BE2C (cell line): ENCODE data around the gene SNX8.

ENCODE experiments used
- DNase-seq: peaks from one replicate; pipeline ENCODE4 v3.0.0-alpha.2; 2020
- H3K27me3 ChIP-seq: fragments of 250-450 bp; sonication (Bioruptor Pico); 2 replicates; pipeline ENCODE4 v1.5.1; 2020; ENCODE audit warnings: mild to moderate bottlenecking
- H3K36me3 ChIP-seq: fragments of 250-450 bp; sonication (Bioruptor Pico); 2 replicates; pipeline ENCODE4 v1.5.1; 2020; ENCODE audit warnings: mild to moderate bottlenecking
- H3K4me1 ChIP-seq: fragments of 250-450 bp; sonication (Bioruptor Pico); 2 replicates; pipeline ENCODE4 v1.5.1; 2020
- H3K4me3 ChIP-seq: 2 replicates; pipeline ENCODE4 v1.5.1; 2011; ENCODE audit warnings: low read depth, low read length
- H3K9me3 ChIP-seq: fragments of 250-450 bp; sonication (Bioruptor Pico); 2 replicates; pipeline ENCODE4 v1.5.1; 2020
- CTCF ChIP-seq: IDR thresholded peaks from 2 replicates; pipeline ENCODE4 v1.5.1; 2012; ENCODE audit warnings: mild to moderate bottlenecking, low read depth, low read length

Gene SNX8

GRCh38 chr7:2228921-2229320 lies 85.3 kb downstream of the SNX8 start:
- Histone ChIP-seq H3K4me1 (peaks cover 3% of the 10 kb centered on the region; the same call in 1 of the 2 replicates), H3K4me3 (no peak overlapping the region), H3K36me3 (peaks cover 47% of the 10 kb centered on the region), H3K27me3 (no peaks in the 10 kb centered on the region), H3K9me3 (no peaks in the 10 kb centered on the region)
- peak; percentile 47 for DNase-seq
- TF ChIP-seq CTCF, result no peak

DNA sequence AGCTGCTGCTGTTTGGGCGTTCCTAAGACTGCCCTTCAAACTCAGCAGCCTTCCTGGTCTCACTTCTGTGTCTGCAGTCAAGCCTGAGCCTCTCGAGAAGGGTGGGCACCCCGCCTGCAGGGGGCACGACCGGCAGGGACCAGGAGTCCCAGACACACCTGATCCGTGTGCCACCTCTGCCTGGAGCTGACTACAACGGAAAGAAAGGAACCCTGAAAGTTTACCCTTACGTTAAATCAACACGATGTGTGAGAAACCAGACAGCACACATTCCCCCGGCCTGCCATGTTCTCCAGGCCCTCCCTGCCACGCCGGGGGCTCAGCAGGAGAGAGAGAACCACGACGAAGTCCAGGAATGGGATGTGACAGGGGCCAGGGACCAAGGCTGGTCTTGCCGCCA lies 86.5 kb downstream of the SNX8 start:
- Histone ChIP-seq H3K4me3 (no peak overlapping the region), H3K27me3 (no peaks in the 10 kb centered on the region), H3K9me3 (no peaks in the 10 kb centered on the region), H3K36me3 (peaks cover 56% of the 10 kb centered on the region), H3K4me1 (peaks cover 3% of the 10 kb centered on the region; the same call in 1 of the 2 replicates)
- TF ChIP-seq CTCF, result no peak
- DNase-seq, result no peak

GRCh38 chr7:2225830-2226229 lies 88.4 kb downstream of the SNX8 start:
- no peaks in the 10 kb centered on the region for H3K27me3 ChIP-seq
- no peak for DNase-seq
- peaks cover 3% of the 10 kb centered on the region; the same call in 1 of the 2 replicates for H3K4me1 ChIP-seq
- peaks cover 71% of the 10 kb centered on the region for H3K36me3 ChIP-seq
- no peak overlapping the region for H3K4me3 ChIP-seq
- no peaks in the 10 kb centered on the region for H3K9me3 ChIP-seq
- TF ChIP-seq CTCF, result no peak

GRCh38 chr7:2225336-2225735 lies 88.9 kb downstream of the SNX8 start:
- Histone ChIP-seq H3K4me1 (peaks cover 3% of the 10 kb centered on the region; the same call in 1 of the 2 replicates), H3K36me3 (peaks cover 74% of the 10 kb centered on the region), H3K27me3 (no peaks in the 10 kb centered on the region), H3K4me3 (no peak overlapping the region), H3K9me3 (no peaks in the 10 kb centered on the region)
- DNase-seq, result no peak
- TF ChIP-seq CTCF, result no peak

DNA sequence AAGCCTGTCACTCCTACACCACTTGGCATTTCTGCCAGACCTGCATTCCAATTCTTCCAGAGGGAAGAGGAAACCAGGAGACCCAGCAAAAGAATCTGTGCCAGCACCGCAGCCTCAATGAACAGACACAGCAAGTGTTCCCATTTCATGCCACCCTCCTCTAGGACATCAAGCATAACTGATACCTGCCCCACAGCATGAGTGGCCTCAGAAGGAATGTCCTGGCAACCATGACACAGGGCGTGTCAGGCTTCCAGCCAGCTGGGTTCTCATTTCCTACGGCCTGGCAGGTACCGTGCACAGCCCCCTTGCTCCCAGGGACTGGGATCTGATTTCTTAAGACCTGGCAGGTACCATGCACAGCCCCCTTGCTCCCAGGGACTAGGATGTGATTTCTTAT lies 89.3 kb downstream of the SNX8 start:
- H3K4me3 ChIP-seq, result no peak overlapping the region
- no peaks in the 10 kb centered on the region for H3K27me3 ChIP-seq
- H3K36me3 ChIP-seq, result peaks cover 73% of the 10 kb centered on the region
- DNase-seq, result no peak
- TF ChIP-seq CTCF, result no peak
- H3K9me3 ChIP-seq, result no peaks in the 10 kb centered on the region
- H3K4me1 ChIP-seq, result no peaks in the 10 kb centered on the region; the same call in 1 of the 2 replicates

DNA sequence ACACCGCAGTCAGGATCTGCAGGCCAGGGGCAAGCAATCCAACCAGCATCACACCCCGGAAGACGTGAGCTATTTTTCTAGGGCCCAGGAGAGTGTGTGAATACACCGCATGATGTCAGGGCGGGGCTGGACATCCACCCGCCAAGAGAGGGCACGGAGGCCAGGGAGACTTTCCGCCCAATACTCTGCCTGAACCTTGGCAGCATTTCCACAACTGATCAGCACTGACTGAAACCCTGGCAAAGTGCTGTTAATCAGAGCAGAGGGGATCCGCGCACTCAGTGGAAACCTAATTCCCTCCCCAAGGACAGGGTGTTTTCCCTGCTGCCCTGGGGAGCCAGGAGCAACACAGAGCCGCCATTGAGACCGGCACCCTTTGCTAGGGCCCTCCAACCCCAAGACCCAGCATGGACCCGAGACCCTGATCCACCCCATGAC lies 89.7 kb downstream of the SNX8 start:
- Histone ChIP-seq H3K36me3 (peaks cover 69% of the 10 kb centered on the region), H3K9me3 (no peaks in the 10 kb centered on the region), H3K4me1 (no peaks in the 10 kb centered on the region), H3K27me3 (no peaks in the 10 kb centered on the region), H3K4me3 (no peak overlapping the region)
- DNase-seq, result no peak
- no peak for TF ChIP-seq CTCF
